Myocyte (in vitro differentiated cells): ENCODE measurements around the gene CD55. TPM values are rescaled to one million over a fixed set of nuclear protein-coding genes. Genes with fewer than 3 reads are reported as not detected.

Experiments used
- DNase-seq: peaks from one replicate; pipeline ENCODE4 v3.0.0-alpha.2; 2012; ENCODE audit warnings: low read depth
- polyA plus RNA-seq: library from polyadenylated mRNA; unstranded; fragments of >200 nt; gene quantifications from one replicate; pipeline ENCODE4 v1.2.1, GENCODE V29; 2012; ENCODE audit warnings: missing spikeins
- total RNA-seq: library from RNA; depleted of rRNA; stranded (reverse); fragments of >200 nt; gene quantifications from 2 replicates; pipeline ENCODE4 v1.2.3, GENCODE V29; 2014

Gene CD55, protein sequence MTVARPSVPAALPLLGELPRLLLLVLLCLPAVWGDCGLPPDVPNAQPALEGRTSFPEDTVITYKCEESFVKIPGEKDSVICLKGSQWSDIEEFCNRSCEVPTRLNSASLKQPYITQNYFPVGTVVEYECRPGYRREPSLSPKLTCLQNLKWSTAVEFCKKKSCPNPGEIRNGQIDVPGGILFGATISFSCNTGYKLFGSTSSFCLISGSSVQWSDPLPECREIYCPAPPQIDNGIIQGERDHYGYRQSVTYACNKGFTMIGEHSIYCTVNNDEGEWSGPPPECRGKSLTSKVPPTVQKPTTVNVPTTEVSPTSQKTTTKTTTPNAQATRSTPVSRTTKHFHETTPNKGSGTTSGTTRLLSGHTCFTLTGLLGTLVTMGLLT
- 14.2 and 29.7 TPM in 2 replicates for total RNA-seq
- 14.6 TPM for polyA plus RNA-seq

DNA sequence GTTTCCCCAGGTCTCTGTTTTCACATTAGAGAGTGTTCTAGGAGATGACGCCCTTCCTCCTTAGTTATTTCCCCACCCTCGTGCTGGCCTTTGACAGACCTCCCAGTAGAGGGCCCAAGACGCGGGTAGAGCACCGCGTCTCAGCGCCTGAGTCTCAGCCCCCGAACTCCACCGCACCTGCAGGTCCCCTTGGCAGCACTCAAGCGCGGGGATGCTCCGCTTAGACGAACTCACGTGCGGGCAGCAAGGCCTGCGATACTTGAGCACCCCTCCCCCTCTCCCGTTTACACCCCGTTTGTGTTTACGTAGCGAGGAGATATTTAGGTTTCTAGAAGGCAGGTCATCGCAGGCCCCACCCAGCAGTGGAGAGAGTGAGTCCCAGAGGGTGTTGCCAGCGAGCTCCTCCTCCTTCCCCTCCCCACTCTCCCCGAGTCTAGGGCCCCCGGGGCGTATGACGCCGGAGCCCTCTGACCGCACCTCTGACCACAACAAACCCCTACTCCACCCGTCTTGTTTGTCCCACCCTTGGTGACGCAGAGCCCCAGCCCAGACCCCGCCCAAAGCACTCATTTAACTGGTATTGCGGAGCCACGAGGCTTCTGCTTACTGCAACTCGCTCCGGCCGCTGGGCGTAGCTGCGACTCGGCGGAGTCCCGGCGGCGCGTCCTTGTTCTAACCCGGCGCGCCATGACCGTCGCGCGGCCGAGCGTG is at the start of gene CD55:
TSS of gene CD55 (plus strand) at position 600 of the 711 bp plus-strand sequence. CDS start at position 688, 88 bp downstream.
- DNase-seq = peak; percentile 92

DNA sequence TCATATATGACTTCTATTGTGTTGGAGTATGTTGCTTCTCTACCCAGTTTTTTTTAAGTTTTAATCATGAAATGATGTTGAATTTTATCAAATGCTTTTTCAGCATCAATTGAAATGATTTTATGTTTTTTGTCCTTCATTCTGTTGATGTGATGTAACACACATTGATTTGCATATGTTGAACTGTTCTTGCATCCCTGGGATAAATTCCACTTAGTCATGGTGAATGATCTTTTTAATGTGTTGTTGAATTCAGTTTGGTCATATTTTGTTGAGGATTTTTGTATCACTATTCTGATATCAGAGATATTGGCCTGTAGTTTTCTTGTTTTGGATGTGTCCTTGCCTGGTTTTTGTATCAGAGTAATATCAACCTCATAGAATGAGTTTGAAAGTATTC is 46.6 kb upstream of the CD55 start:
- no peak for DNase-seq

DNA sequence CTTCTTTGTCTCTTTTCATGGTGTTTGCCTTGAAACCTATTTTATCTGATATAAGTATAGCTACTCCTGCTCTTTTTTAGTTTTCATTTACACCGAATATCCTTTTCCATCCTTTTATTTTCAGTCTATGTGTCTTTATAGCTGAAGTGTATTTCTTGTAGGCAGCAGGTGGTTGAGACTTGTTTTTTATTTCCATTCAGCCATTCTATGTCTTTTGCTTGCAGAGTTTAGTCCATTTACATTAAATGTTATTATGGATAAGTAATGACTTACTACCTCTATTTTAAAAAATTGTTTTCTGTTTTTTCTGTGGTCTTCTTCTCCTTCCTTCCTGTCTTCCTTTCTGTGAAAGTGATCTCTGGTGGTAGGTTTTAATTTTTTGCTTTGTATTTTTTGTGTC is 45.0 kb upstream of the CD55 start:
- no peak for DNase-seq

DNA sequence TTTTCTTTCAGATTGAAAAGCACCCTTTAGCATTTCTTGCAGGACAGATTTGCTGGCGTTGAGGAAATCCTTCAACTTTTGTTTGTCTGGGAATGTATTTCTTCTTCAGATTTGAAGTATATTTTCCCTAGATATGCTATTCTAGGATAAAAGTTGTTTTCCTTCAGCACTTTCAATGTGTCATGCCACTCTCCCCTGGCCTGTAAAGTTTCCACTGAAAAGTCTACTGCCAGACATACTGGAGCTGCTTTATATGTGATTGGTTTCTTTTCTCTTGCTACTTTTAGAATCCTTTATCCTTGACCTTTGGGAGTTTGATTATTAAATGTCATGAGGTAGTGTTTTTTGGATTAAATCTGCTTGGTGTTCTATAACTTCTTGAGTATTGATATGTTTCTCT is 44.2 kb upstream of the CD55 start:
- no peak for DNase-seq

DNA sequence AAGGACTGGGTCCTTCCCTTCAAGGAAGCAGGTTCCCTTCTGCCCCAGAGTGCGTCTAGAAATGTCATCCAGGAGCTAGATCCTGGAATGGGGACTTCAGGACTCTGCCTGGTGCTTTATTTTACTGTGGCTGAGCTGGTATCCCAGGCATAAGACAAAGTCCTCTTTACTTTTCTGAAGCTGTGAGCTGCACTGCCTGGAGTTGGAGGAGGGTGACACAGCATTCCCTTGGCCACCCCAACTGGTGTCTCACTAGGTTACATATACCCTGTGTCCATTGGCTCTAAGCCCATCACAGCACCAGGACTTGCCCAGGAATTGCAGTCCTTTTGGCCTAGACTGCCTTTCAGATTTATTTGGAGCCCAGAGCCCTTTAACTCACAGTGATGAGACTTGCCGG is 41.8 kb upstream of the CD55 start:
- DNase-seq = no peak

DNA sequence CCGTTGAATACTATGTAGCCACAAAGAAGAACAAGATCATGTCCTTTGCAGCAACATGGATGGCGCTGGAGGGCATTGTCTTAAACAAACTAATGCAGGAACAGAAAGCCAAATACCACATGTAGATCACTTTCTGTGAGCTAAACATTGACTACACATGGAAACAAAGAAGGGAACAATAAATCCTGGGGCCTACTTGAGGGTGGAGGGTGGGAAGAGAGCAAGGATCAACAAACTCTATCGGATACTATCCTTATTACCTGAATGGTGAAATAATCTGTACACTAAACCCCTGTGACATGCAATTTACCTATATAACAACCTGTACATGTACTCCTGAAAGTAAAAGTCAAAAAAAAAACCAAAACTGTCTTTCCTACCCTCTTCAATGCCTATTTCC is 40.8 kb upstream of the CD55 start:
- DNase-seq = no peak

DNA sequence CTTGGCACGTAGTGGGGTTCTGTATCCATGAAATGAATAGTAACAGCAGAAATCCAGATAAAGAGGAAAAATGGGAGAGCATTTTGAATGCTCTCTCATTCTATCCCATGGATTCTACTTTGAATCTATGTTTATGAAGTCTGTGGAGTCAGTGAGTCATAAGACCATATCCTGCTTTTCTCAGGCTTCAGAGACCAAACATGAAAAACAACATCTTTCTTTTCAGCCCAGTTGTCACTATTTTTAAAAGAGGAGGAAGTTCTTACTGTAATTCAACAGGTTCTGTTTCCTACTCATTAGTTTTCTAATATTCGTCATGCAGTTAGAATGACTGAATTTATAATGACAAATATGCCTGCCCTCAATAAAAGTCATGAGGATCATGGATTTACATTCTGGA is 39.4 kb upstream of the CD55 start:
- DNase-seq = peak; percentile 41

DNA sequence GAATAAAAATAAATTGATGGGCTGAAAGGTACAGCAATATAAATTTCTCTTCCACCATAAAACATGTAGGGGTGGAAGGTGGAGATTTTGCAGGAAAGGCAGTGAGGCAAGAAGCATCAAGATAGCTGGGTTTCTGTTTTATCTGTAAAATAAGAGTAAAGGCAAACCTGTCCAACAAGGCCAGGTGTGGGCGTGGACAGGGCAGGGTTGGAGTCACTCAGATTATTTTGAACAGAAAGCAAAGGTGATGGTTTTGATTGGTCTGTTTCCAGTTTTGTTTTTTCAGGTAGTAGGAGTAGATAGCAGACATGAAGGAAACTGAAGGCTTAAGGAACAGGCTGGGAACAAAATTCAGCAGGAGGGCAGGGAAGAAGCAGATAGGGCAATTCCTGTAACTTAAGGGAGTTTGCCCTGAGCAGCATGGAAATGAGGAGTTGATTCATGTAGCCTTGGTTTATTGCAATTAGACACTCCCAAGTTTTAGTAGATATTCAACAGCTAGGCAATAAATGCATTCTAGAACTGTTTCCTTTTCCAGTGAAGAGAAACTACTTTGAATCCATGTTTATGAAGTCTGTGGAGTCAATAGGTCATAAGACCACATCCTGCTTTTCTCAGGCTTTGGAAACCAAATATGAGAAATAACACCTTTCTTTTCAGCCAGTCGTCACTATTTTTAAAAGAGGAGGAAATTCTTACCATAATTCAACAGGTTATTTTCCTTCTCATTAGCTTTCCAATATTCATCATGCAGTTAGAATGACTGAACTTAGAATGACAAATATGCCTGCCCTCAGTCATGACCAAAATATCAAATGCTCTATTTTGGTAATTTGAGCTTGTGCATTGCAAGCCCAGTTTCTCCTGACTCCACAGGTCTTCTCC is 38.7 kb upstream of the CD55 start:
- DNase-seq = peak; percentile 38

DNA sequence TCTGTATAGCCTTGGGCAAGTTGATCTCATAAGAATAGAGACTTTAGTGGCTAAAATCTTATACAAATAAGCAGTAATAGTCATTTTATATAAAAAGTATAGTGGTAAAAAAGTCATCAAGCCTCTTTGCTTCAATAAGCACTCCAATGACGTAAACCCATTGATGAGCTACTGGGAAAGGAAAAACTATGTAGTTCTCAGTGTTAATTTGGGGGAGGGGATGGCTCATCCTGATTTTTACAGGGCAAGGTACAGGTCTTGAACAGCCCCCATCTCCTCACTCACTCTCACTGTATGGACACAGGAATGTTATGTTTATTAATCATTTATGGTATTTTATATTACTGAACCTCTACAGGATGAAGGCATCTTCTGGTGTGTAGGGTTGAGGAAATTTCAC is 38.1 kb upstream of the CD55 start:
- no peak for DNase-seq

DNA sequence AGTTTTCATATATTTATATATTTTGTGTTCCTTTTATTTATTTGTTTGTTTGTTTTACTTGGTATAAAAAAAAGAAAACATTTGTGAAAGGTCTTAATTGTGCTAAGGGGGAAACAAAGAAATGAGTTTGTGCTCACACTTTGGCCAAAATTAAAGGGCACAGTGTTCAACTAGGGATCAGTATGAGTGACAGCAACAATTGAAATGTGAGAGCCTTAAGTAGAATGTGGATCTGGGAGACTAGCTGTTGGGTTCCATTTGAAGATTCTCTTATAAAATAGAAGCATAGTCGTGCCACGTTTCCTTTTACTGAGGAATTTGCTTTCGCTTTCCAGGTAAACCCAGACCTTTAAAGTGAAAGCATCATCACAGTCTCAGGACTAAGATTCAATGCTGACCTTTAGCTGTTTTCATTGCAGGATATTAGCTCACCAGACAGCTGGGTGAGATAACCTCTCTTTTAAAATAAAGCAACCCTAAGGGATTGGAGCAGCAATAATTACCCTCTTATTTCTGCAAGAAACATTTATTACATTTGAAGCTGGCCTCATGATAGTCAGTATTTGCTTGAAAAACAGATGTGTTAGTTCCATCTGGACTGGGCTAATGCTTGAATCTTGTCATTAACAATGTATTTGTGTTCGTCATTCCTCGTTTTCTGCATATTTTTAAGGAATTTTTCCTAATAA is 37.1 kb upstream of the CD55 start:
- DNase-seq = peak; percentile 47

DNA sequence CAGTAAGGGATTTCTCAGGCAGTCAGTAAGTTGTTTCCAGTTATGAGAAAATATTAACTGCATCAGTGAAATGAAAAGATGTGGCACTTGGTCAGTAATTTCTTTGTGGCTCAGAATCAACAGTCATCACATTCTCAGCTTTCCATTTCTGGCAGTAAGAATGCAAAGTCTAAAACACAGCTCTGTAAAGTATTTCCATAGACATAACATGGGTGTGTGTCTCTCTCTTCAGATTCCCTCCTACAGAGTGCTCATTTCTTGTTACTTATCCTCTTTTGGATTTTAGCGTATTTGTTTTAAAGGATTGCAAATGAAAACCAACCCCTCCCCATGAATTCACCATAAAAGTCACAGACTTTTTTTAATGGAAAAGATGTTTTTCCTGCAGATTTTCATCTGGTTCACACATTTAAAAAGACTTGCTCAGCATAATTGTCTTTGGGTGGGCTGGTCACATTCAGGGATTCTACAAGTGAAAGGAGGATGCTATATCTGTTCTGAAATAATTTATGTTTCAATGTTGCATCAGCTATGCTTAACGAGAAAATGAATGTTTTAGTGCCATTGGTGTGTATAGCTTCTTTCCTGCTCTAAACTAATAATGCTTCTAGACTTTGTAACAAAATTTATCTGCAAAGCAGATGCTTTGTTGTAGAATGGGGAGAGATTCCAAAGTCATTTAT is 34.6 kb upstream of the CD55 start:
- DNase-seq = peak; percentile 30

DNA sequence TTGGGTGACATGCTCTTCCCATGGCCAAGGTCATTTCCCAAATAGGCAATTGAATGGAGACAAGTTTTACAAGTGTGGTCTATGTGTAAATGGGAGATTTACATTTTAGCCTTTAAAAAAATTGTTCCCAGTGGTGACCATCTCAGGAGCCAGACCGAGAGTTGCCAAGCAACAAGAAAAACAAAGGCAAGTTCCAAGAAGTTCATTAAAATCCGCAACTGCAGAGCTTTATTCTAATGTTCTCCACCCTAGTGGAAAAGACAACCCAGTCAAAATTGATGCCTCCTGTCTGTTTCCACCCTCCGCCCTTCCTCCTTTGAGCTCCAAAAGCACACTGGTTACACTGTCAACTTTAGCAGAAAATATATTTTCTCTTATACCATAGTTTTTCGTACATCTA is 33.2 kb upstream of the CD55 start:
- no peak for DNase-seq

DNA sequence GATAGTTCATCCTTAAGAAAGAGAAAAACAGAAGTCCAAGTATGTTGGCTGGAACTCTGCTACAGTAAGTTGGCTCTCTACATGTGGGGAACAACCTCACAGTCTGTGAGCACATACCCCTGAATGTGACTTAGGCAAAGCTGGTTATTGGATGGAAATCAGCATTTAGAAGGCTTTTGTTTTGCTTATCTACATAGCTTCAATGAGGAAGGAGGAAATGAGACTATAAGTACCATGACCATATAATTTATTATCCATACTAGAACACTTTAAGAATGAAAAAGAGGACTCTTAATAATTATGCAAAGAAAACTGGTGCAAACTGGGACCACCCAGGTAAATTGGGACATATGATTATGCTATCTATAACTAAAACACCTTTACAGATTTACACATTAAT is 31.7 kb upstream of the CD55 start:
- no peak for DNase-seq

DNA sequence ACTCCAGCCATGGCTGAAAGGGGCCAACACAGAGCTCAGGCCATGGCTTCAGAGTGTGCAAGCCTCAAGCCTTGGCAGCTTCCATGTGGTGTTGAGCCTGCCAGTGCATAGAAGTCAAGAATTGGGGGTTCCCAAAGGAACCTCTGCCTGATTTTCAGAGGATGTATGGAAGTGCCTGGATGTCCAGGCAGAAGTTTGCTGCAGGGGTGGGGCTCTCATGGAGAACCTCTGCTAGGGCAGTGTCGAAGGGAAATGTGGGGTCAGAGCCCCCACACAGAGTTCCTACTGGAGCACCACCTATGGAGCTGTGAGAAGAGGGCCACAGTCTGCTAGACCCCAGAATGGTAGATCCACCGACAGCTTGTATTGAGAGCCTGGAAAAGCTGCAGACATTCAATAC is 29.8 kb upstream of the CD55 start:
- DNase-seq = no peak

DNA sequence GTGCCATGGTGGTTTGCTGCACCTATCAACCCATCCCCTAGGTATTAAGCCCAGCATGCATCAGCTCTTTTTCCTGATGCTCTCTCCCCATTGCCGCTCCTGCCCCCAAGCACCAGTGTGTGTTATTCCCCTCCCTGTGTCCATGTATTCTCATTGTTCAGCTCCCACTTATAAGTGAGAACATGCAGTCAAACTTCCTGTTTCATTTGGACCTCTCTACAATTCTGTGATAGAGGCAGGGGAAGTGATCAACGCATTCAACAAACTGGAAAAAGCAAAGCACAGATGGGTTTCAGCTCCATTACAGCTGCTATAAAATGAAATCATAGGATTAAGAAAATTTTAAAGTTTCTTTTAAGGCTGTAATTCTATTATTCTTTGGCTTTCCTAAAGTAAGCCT is 23.3 kb upstream of the CD55 start:
- DNase-seq = no peak

DNA sequence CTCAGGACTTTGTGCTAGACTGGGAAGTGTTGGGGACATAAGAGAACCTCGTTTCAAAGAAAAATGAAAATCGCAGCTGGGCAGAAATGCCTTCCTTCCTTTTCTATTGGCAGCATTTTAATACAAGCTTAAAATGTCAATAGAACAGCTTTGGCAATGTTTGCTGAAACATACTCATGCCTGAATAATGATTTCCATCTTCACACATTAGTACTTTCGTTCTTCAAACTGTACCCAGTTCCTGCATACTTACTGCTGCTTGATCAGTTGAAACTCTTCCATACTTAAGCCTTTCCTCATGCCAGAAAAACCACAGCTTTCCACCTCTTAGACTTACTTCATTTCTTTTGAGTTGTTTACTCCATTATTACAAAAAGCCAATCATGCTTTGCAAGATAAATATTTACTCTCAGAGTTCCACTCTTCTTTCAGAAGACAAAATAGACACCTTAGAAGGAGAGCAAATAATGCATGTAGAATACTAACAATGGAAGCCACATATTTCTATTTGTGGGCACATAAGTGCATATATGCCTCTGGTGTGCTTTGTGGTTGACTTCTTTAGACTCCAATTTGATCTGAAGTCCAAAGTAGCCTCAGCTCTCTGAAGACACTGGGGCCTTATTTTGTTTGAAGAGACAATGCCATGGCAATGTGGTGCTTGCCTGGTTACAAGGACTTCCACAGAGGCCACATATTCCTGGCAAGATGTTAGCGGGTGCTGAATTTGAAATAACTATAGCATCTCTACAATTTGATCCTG is 22.7 kb upstream of the CD55 start:
- no peak for DNase-seq

DNA sequence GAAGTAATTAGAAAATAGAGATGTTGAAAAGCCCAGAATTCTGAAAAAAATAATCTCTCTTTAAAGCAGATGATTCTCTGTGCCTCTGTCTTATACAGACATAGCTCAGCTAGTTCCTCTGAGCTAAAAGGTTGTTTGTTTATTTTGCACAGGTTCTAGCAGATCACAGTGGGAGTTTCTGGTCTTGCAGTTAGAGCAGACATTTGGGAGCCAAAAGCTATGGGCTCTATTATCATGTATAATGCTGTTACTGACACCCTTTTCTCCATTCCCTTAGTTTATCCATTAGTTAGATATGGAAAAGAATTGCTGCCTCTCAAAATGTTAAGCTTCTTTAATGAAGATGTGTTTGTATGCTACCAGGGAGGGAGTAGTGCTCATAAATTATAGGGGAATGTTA is 20.5 kb upstream of the CD55 start:
- no peak for DNase-seq

DNA sequence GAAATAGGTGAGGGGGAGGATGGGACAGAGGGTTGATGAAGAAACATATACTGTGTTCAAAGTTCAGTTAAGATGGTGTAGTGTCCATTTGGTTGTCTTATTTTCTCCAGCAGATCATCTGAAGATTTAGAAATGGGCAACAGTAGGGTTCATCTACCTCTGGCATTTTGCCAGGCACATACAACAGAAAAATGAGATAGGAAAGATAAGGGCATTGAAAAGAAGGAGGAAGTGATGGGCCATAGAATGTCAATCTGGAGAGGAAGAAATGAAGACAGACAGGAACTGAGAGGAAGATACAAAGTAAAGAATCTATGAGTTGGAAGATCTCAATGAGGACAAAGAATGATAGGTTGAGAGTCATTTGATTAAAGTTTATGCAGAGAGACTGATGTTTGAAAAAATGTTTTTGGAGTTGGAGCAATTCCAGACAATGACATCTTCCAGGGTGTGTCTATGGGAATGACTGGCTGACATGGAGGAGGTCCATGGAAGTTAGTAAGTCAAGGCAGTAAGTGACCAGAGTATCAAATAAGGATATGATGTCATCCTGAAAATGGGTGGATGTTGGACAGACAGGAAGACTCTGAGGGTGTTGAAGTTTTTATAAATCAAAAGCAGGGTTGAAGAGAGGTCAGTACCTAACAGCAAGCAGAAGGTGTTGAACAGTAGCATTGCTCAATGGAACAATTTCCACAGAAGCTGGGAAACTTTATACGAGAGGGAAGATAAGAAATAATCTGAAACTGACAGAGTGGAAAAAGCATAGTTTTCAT is 18.7 kb upstream of the CD55 start:
- no peak for DNase-seq
